Neural progenitor cell (in vitro differentiated cells): ENCODE data around the gene HLTF.

Experiments
- EZH2 ChIP-seq: fragments of 200-600 bp; sonication (generic); IDR thresholded peaks from 2 replicates; pipeline ENCODE4 v1.6.1; 2017; ENCODE audit warnings: antibody characterized with exemption, mild to moderate bottlenecking, moderate library complexity
- TF ChIP-seq, protein P1 (sequence below): fragments of 200-600 bp; sonication (generic); IDR thresholded peaks from 2 replicates; pipeline ENCODE4 v1.5.1; 2017; ENCODE audit warnings: antibody characterized with exemption, mild to moderate bottlenecking

DNA sequence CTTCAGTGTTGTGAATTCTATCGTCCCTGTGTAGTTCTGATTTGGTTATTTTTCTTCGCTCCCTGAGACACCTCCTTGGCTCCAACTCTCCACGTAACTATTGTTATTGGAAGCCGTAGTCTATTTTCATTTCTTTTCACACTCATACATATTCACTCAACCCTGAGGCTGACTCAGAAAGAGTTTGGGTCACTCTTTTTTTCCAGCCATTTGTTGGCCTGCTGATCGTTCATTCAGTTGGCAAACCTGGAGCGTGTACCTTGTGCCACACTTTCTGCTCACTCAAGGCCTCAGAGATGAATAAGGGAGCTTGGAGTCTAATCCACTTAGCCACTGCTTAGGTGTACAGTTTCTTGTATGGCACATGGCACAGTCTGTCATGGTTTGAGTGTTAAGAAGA is 72.6 kb downstream of the HLTF start:
- TF ChIP-seq, protein P1, sequence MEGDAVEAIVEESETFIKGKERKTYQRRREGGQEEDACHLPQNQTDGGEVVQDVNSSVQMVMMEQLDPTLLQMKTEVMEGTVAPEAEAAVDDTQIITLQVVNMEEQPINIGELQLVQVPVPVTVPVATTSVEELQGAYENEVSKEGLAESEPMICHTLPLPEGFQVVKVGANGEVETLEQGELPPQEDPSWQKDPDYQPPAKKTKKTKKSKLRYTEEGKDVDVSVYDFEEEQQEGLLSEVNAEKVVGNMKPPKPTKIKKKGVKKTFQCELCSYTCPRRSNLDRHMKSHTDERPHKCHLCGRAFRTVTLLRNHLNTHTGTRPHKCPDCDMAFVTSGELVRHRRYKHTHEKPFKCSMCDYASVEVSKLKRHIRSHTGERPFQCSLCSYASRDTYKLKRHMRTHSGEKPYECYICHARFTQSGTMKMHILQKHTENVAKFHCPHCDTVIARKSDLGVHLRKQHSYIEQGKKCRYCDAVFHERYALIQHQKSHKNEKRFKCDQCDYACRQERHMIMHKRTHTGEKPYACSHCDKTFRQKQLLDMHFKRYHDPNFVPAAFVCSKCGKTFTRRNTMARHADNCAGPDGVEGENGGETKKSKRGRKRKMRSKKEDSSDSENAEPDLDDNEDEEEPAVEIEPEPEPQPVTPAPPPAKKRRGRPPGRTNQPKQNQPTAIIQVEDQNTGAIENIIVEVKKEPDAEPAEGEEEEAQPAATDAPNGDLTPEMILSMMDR, result no peak
- TF ChIP-seq EZH2, result no peak
